Activated CD4-positive, alpha-beta memory T cell treated with anti-CD3 and anti-CD28 coated beads, Interleukin-2, amount 10 ng/mL, durations not matched to agents 7 days and 5 days (primary cell): ENCODE measurements around the gene TNFRSF14. TPM values are rescaled to one million over a fixed set of nuclear protein-coding genes. Genes with fewer than 3 reads are reported as not detected.
A peak's percentile ranks its signal among the peaks of the same experiment; 100 is the strongest.

ENCODE experiments used
- CTCF ChIA-PET: fragments of 350-600 bp; sonication (Branson Sonifier 250); formaldehyde crosslinking; loops from one replicate; lab custom pipeline; 2021; ENCODE audit warnings: antibody characterized with exemption, inconsistent platforms; lab: Charles Lee
- POLR2A ChIA-PET: fragments of 350-600 bp; sonication (Branson Sonifier 250); formaldehyde crosslinking; loops from one replicate; lab custom pipeline; 2021; ENCODE audit warnings: antibody characterized with exemption; lab: Charles Lee
- DNase-seq: peaks from one replicate; pipeline ENCODE4 v3.0.0-alpha.2; 2020
- H3K27ac Mint-ChIP-seq: one replicate; pipeline ENCODE4 v1.8.0; 2021; ENCODE audit warnings: mild to moderate bottlenecking, mixed read lengths
- H3K27me3 Mint-ChIP-seq: one replicate; pipeline ENCODE4 v1.8.0; 2021; ENCODE audit warnings: mixed read lengths
- H3K36me3 Mint-ChIP-seq: one replicate; pipeline ENCODE4 v1.8.0; 2021; ENCODE audit warnings: low read depth, mixed read lengths
- H3K4me1 Mint-ChIP-seq: one replicate; pipeline ENCODE4 v1.8.0; 2021; ENCODE audit warnings: mixed read lengths
- H3K4me3 Mint-ChIP-seq: one replicate; pipeline ENCODE4 v1.8.0; 2021; ENCODE audit warnings: mild to moderate bottlenecking, mixed read lengths
- H3K9me3 Mint-ChIP-seq: one replicate; pipeline ENCODE4 v1.8.0; 2021; ENCODE audit warnings: mixed read lengths
- total RNA-seq, 2 experiments: library from RNA; stranded (reverse); gene quantifications; one replicate each; pipeline ENCODE4 v1.2.3, GENCODE V29; 2021

The TNFRSF14 gene
- total RNA-seq, 2 experiments from 2014 or later, result 171 to 173 TPM

- DNase-seq, result no peak
- Mint-ChIP-seq H3K4me1 (peaks cover 4% of the 10 kb centered on the region), H3K4me3 (no peak overlapping the region), H3K36me3 (no peaks in the 10 kb centered on the region), H3K9me3 (no peaks in the 10 kb centered on the region), H3K27ac (no peak overlapping the region), H3K27me3 (peaks cover 35% of the 10 kb centered on the region)
- ChIA-PET CTCF (no interaction called here), POLR2A (interaction anchor here (1.6 to 13.2 kb wide), 3 partner anchors 9 to 51 kb away, joined by 5 to 228 read pairs (median 9); partner anchors contain the start of gene PRXL2B)
Observed at GRCh38 chr1:2534315-2534686, 21.9 kb upstream of the TNFRSF14 start.

- DNase-seq, result no peak
- peaks cover 4% of the 10 kb centered on the region for H3K4me1 Mint-ChIP-seq
- ChIA-PET CTCF (no interaction called here), POLR2A (interaction anchor here (1.6 to 13.2 kb wide), 3 partner anchors 9 to 51 kb away, joined by 5 to 228 read pairs (median 9); partner anchors contain the start of gene PRXL2B)
- no peak overlapping the region for H3K27ac Mint-ChIP-seq
- H3K36me3 Mint-ChIP-seq, result no peaks in the 10 kb centered on the region
- no peak overlapping the region for H3K4me3 Mint-ChIP-seq
- H3K9me3 Mint-ChIP-seq, result no peaks in the 10 kb centered on the region
- peaks cover 34% of the 10 kb centered on the region for H3K27me3 Mint-ChIP-seq
Observed at GRCh38 chr1:2534687-2535441, 21.3 kb upstream of the TNFRSF14 start.

GRCh38 chr1:2535455-2535854 is 20.7 kb upstream of the TNFRSF14 start:
- H3K9me3 Mint-ChIP-seq, result no peaks in the 10 kb centered on the region
- ChIA-PET CTCF (no interaction called here), POLR2A (interaction anchor here (1.6 to 13.2 kb wide), 2 partner anchors 9 to 10 kb away, joined by 5 to 228 read pairs; no protein-coding TSS in a partner anchor)
- H3K27ac Mint-ChIP-seq, result no peak overlapping the region
- peaks cover 34% of the 10 kb centered on the region for H3K27me3 Mint-ChIP-seq
- H3K4me1 Mint-ChIP-seq, result peaks cover 4% of the 10 kb centered on the region
- DNase-seq, result no peak
- no peaks in the 10 kb centered on the region for H3K36me3 Mint-ChIP-seq
- no peak overlapping the region for H3K4me3 Mint-ChIP-seq

- ChIA-PET POLR2A (interaction anchor here (1.5 to 13.2 kb wide), 2 partner anchors 8 to 10 kb away, joined by 3 to 228 read pairs; partner anchors contain the start of gene PANK4), CTCF (no interaction called here)
- no peak for DNase-seq
- H3K36me3 Mint-ChIP-seq, result no peaks in the 10 kb centered on the region
- H3K27me3 Mint-ChIP-seq, result peaks cover 29% of the 10 kb centered on the region
- H3K4me1 Mint-ChIP-seq, result no peaks in the 10 kb centered on the region
- H3K27ac Mint-ChIP-seq, result no peak overlapping the region
- no peak overlapping the region for H3K4me3 Mint-ChIP-seq
- no peaks in the 10 kb centered on the region for H3K9me3 Mint-ChIP-seq
Observed at GRCh38 chr1:2535981-2536380, 20.2 kb upstream of the TNFRSF14 start.

GRCh38 chr1:2537784-2538115 is 18.4 kb upstream of the TNFRSF14 start:
- ChIA-PET POLR2A (interaction anchor here (1.3 kb wide), 1 partner anchor 8 kb away, joined by 3 read pairs; no protein-coding TSS in a partner anchor), CTCF (no interaction called here)
- Mint-ChIP-seq H3K36me3 (no peaks in the 10 kb centered on the region), H3K4me1 (peaks cover 1% of the 10 kb centered on the region), H3K4me3 (no peak overlapping the region), H3K27ac (no peak overlapping the region), H3K27me3 (peaks cover 29% of the 10 kb centered on the region), H3K9me3 (no peaks in the 10 kb centered on the region)
- DNase-seq, result no peak

GRCh38 chr1:2538376-2538775 is 17.8 kb upstream of the TNFRSF14 start:
- H3K4me1 Mint-ChIP-seq, result peaks cover 1% of the 10 kb centered on the region
- no peak for DNase-seq
- H3K27ac Mint-ChIP-seq, result no peak overlapping the region
- no peak overlapping the region for H3K4me3 Mint-ChIP-seq
- H3K36me3 Mint-ChIP-seq, result no peaks in the 10 kb centered on the region
- ChIA-PET CTCF (no interaction called here), POLR2A (interaction anchor here (1.3 to 12.2 kb wide), 2 partner anchors 8 to 9 kb away, joined by 3 to 228 read pairs; partner anchors contain the start of genes HES5 and PANK4)
- H3K27me3 Mint-ChIP-seq, result peaks cover 25% of the 10 kb centered on the region
- no peaks in the 10 kb centered on the region for H3K9me3 Mint-ChIP-seq

GRCh38 chr1:2538872-2539271 is 17.3 kb upstream of the TNFRSF14 start:
- no peak overlapping the region for H3K4me3 Mint-ChIP-seq
- no peaks in the 10 kb centered on the region for H3K36me3 Mint-ChIP-seq
- peaks cover 23% of the 10 kb centered on the region for H3K27me3 Mint-ChIP-seq
- POLR2A ChIA-PET, result interaction anchor here (1.1 to 12.2 kb wide), 2 partner anchors 9 to 10 kb away, joined by 3 to 228 read pairs; partner anchors contain the start of genes HES5 and PANK4
- H3K9me3 Mint-ChIP-seq, result no peaks in the 10 kb centered on the region
- CTCF ChIA-PET, result interaction anchor here (1.1 kb wide), 1 partner anchor 10 kb away, joined by 3 read pairs; no protein-coding TSS in a partner anchor
- H3K27ac Mint-ChIP-seq, result no peak overlapping the region
- H3K4me1 Mint-ChIP-seq, result peaks cover 1% of the 10 kb centered on the region
- no peak for DNase-seq

- no peak overlapping the region for H3K27ac Mint-ChIP-seq
- POLR2A ChIA-PET, result interaction anchor here (1.1 to 12.2 kb wide), 2 partner anchors 9 to 10 kb away, joined by 3 to 228 read pairs; partner anchors contain the start of genes HES5 and PANK4
- H3K9me3 Mint-ChIP-seq, result no peaks in the 10 kb centered on the region
- DNase-seq, result peak; percentile 44
- peaks cover 21% of the 10 kb centered on the region for H3K27me3 Mint-ChIP-seq
- no peaks in the 10 kb centered on the region for H3K36me3 Mint-ChIP-seq
- peaks cover 1% of the 10 kb centered on the region for H3K4me1 Mint-ChIP-seq
- H3K4me3 Mint-ChIP-seq, result no peak overlapping the region
- CTCF ChIA-PET, result interaction anchor here (1.1 kb wide), 1 partner anchor 9 kb away, joined by 3 read pairs; no protein-coding TSS in a partner anchor
Observed at GRCh38 chr1:2539312-2539907, 16.8 kb upstream of the TNFRSF14 start.

- POLR2A ChIA-PET, result interaction anchor here (12.2 kb wide), 1 partner anchor 11 kb away, joined by 228 read pairs; the partner anchor contains the start of genes HES5 and PANK4
- Mint-ChIP-seq H3K27ac (no peak overlapping the region), H3K27me3 (peaks cover 14% of the 10 kb centered on the region), H3K4me3 (no peak overlapping the region), H3K4me1 (peaks cover 1% of the 10 kb centered on the region), H3K9me3 (no peaks in the 10 kb centered on the region), H3K36me3 (no peaks in the 10 kb centered on the region)
- no peak for DNase-seq
- CTCF ChIA-PET, result no interaction called here
Observed at GRCh38 chr1:2540816-2541492, 15.2 kb upstream of the TNFRSF14 start.

- Mint-ChIP-seq H3K36me3 (no peaks in the 10 kb centered on the region), H3K4me3 (no peak overlapping the region), H3K27me3 (peaks cover 11% of the 10 kb centered on the region), H3K9me3 (no peaks in the 10 kb centered on the region), H3K4me1 (peaks cover 1% of the 10 kb centered on the region), H3K27ac (no peak overlapping the region)
- CTCF ChIA-PET, result interaction anchor here (0.6 kb wide), 1 partner anchor 15 kb away, joined by 3 read pairs; the partner anchor contains the start of gene PANK4
- POLR2A ChIA-PET, result interaction anchor here (0.9 to 12.2 kb wide), 3 partner anchors 12 to 313 kb away, joined by 3 to 228 read pairs (median 4); partner anchors contain the start of genes HES5, PANK4 and TNFRSF14
- no peak for DNase-seq
Observed at GRCh38 chr1:2541619-2542245, 14.4 kb upstream of the TNFRSF14 start.

GRCh38 chr1:2542246-2542915 is 13.8 kb upstream of the TNFRSF14 start:
- Mint-ChIP-seq H3K4me3 (no peak overlapping the region), H3K27me3 (peaks cover 9% of the 10 kb centered on the region), H3K9me3 (no peaks in the 10 kb centered on the region), H3K27ac (no peak overlapping the region), H3K36me3 (no peaks in the 10 kb centered on the region), H3K4me1 (peaks cover 1% of the 10 kb centered on the region)
- ChIA-PET POLR2A (interaction anchor here (0.9 to 12.2 kb wide), 3 partner anchors 13 to 314 kb away, joined by 3 to 228 read pairs (median 4); partner anchors contain the start of genes HES5, PANK4 and TNFRSF14), CTCF (no interaction called here)
- no peak for DNase-seq
